Fibroblast of upper back skin (primary cell): ENCODE results near the gene SCN1B.
A peak's percentile ranks its signal among the peaks of the same experiment; 100 is the strongest.
"Not testable (repeated sequence)": the region's sequence is repeated elsewhere in the genome, so short reads cannot be mapped to it uniquely, and the experiment has no call there.

Source experiments
- DNase-seq: peaks from one replicate; pipeline ENCODE4 v3.0.0-alpha.2; 2013

Gene SCN1B

GRCh38 chr19:35002037-35002535, 28.2 kb upstream of the SCN1B start:
- no peak for DNase-seq

GRCh38 chr19:35004517-35005255, 25.6 kb upstream of the SCN1B start:
- no peak for DNase-seq

- DNase-seq: no peak
These were observed 24.9 kb upstream of the SCN1B start for GRCh38 chr19:35005256-35005977.

GRCh38 chr19:35006007-35006341, 24.3 kb upstream of the SCN1B start:
- not testable (repeated sequence) for DNase-seq

- DNase-seq: peak; percentile 10
These were observed 23.8 kb upstream of the SCN1B start for GRCh38 chr19:35006342-35006998.

- no peak for DNase-seq
These were observed 23.3 kb upstream of the SCN1B start for GRCh38 chr19:35006999-35007365.

GRCh38 chr19:35007427-35007826, 22.8 kb upstream of the SCN1B start:
- DNase-seq: not testable (repeated sequence)

- no peak for DNase-seq
These were observed 21.4 kb upstream of the SCN1B start for GRCh38 chr19:35008891-35009341.

GRCh38 chr19:35009424-35010415, 20.6 kb upstream of the SCN1B start:
- DNase-seq: no peak

GRCh38 chr19:35011091-35011689, 19.1 kb upstream of the SCN1B start:
- no peak for DNase-seq

- no peak for DNase-seq
These were observed 18.3 kb upstream of the SCN1B start for GRCh38 chr19:35011737-35012682.

- DNase-seq: peak; percentile 39
These were observed 17.0 kb upstream of the SCN1B start for GRCh38 chr19:35013041-35013819.

GRCh38 chr19:35013820-35014754, 16.2 kb upstream of the SCN1B start:
- DNase-seq: no peak

GRCh38 chr19:35014774-35015173, 15.5 kb upstream of the SCN1B start:
- DNase-seq: not testable (repeated sequence)

GRCh38 chr19:35015270-35015953, 14.9 kb upstream of the SCN1B start:
- DNase-seq: no peak

- DNase-seq: no peak
These were observed 14.3 kb upstream of the SCN1B start for GRCh38 chr19:35015954-35016351.

- no peak for DNase-seq
These were observed 12.8 kb upstream of the SCN1B start for GRCh38 chr19:35017507-35017906.

- DNase-seq: no peak
These were observed 11.9 kb upstream of the SCN1B start for GRCh38 chr19:35018379-35018778.
